IPS-NIHi7 (cell line): ENCODE measurements around the gene TRAPPC5.

ENCODE experiments used
- DNase-seq: peaks from one replicate; pipeline ENCODE4 v3.0.0; 2012; ENCODE audit warnings: mixed read lengths; ENCODE audit errors: extremely low spot score

The TRAPPC5 gene

GRCh38 chr19:7676376-7676775 lies 4.3 kb upstream of the TRAPPC5 start:
- no peak for DNase-seq

GRCh38 chr19:7676854-7677253 lies 3.8 kb upstream of the TRAPPC5 start, which contains the start of gene MCEMP1:
TSS of gene MCEMP1 (plus strand) at chr19:7677090. CDS start at chr19:7677121, 31 bp downstream.
- DNase-seq: no peak

- no peak for DNase-seq
These were observed 2.8 kb upstream of the TRAPPC5 start for GRCh38 chr19:7677669-7678311.

DNA sequence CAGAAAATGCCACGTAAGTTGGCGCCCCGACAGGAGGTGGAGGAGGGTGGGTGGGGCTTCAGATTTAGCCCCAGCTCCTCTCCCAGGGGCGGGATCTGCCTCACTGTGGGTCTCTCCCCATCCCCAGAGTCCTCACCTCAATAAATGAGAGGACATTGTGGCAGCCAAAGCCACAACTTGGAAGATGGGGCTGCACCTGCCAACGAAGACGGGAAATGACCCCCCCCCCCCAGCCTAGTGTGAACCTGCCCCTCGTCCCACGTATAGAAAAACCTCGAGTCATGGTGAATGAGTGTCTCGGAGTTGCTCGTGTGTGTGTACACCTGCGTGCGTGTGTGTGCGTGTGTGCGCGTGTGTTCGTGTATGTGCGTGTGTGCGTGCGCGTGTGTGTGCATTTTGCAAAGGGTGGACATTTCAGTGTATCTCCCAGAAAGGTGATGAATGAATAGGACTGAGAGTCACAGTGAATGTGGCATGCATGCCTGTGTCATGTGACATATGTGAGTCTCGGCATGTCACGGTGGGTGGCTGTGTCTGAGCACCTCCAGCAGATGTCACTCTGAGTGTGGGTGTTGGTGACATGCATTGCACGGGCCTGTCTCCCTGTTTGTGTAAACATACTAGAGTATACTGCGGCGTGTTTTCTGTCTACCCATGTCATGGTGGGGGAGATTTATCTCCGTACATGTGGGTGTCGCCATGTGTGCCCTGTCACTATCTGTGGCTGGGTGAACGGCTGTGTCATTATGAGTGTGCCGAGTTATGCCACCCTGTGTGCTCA lies 1.5 kb upstream of the TRAPPC5 start:
- DNase-seq: no peak

DNA sequence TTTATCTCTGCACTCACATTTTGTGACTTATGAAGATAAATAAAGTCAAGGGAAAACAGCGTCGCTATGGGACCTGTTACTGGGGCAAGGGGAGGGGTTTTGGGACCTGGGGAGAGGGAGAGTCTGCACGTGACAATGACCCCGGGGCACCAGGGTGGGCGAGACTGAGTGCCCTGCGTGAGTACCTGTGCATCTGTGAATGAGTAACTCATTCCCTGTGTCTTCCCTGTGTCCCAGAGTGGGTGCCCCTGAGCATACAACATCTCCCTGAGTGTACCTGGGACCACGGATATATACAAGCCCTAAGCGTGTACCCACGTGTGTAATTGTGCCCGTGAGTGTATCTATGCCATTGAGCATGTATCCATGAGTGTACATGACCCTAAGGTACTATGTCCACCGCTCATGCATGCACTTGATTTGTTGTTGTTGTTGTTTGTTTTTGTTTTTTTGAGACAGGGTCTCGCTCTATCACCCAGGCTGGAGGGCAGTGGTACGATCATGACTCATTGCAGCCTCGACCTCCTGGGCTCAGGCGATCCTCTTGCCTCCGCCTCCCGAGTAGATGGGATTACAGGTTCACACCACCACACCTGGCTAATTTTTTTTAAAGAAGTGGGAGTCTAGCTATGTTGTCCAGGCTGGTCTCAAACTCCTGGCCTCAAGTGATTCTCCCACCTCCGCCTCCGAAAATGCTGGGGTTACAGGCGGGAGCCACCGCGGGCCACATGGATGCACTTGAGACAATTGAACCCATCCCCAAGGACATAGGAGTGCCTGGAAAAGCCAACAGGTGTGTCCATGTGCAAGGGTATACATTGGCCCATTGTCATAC lies 645 bp upstream of the TRAPPC5 start:
- no peak for DNase-seq

GRCh38 chr19:7681340-7682174 lies 924 bp downstream of the TRAPPC5 start:
- peak; percentile 88 for DNase-seq

DNA sequence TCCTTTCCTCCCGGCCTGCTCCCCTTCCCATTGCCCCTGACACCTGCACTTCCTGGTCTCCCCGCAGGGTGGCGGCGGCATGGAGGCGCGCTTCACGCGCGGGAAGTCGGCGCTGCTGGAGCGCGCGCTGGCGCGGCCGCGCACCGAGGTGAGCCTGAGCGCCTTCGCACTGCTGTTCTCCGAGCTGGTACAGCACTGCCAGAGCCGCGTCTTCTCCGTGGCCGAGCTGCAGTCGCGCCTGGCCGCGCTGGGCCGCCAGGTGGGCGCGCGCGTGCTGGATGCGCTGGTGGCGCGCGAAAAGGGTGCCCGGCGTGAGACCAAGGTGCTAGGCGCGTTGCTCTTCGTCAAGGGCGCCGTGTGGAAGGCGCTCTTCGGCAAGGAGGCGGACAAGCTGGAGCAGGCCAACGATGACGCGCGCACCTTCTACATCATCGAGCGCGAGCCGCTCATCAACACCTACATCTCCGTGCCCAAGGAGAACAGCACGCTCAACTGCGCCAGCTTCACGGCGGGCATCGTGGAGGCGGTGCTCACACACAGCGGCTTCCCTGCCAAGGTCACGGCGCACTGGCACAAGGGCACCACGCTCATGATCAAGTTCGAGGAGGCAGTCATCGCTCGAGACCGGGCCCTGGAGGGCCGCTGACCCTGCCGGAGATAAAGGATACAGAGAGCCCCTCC lies 1.7 kb downstream of the TRAPPC5 start:
- DNase-seq: no peak

DNA sequence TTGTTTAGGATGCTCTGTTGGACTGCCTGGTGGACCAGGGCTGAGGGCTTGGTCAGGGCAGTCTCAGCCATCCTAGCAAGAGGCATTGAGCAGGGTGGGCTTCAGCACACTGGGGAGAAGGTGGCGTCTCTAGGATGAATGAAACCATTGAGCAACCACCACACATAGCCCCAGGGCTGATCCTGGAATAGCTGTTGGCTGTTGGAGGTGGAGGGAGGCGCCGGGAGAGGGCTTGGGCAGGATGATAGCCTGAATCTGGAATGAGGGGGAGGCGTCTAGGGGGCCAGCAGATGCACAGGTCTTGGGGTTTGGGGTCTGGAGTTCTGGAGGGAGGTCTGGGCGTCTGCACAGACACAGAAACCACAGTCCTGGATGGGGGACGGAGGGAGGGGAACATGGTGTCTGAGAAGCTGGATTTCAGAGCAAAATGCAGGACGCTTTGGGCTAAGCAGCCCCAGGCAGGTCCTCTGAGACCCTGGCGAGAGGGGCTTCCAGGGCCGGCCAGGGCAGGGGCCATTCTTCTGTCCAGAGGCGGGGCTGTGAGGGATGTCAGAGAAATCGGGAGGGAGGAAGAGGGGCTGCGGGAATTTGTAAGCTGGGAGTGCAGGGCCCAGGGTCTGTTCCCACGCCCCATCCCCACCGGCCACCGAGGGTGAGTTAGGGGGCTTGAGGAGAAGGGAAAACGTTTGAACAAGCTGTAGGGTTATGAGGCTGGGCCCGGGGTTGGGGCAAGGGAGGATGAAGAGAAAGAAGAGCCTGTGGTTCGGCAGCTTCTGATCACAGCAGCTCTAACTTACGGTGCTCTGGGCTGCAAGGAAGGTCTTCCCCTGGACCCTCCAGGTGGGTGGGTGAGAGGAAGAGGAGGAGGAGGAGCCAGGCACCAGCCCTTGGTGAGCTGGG lies 5.2 kb downstream of the TRAPPC5 start:
- DNase-seq: no peak

DNA sequence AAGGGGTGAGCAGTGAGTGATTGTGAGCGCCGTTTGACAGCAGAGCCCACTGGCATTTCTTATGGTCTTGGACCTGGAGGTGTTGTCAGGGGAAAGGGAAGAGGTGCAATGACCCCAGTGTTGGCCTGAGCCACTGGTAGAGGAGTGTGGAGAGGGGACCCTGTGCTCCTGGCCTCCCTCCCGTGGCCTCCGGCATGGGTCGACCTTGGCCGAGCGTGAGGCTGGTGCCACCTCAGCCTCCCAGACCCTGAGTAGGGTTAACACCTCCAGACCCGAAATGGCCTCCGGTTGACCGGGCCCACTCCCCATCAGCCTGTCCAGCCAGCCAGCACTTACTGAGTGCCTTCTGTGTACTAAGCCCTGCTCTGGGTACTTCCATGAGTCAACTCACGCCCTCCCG lies 6.5 kb downstream of the TRAPPC5 start:
- no peak for DNase-seq

DNA sequence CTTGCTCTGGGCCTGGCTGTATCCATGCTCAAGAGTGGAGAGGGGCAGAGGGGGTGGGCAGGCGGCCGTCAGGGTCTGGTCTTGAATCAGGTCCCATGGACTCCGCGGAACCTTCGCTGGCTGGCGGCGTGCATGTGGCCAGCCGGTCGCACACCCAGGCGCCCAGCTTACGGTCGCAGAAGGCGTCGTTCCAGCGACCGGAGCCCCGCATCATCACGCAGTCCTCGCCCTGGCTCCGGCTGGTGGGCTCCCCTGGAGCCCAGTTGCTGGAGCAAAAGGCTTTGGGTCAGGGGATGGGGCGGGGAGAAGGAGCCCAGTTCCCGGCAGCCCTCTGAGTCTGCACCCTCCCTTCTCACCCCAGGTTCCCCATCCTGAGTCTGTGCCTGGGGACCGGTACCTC lies 8.5 kb downstream of the TRAPPC5 start:
- DNase-seq: no peak

GRCh38 chr19:7690779-7691258 lies 10.2 kb downstream of the TRAPPC5 start:
- no peak for DNase-seq

- no peak for DNase-seq
These were observed 10.9 kb downstream of the TRAPPC5 start for GRCh38 chr19:7691497-7691896.

DNA sequence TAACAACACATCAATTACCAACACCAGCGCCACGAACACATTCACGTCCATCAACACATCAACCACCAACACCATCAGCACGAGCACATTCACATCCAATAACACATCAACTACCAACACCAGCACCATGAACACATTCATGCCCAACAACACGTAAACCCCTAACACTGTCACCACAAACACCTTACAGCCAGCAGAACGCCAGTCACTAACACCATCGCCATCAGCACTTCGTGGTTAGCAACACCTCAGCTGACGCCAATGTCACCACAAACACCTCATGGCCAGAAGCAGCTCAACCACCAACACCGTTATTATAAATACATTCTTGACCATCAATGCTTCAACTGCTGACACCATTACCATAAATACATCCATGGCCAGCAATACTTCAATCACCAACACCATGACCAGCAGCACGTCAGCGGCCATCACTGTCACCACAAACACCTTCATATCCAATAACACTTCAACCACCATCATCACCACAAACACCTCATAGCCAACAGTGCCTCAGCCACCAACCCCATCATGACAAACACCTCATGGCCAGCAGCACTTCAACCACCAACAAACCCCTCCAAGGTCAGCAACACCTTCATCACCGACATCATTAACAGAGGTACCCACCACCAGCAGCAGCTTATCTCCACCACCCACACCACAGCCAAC lies 11.9 kb downstream of the TRAPPC5 start:
- DNase-seq: no peak

DNA sequence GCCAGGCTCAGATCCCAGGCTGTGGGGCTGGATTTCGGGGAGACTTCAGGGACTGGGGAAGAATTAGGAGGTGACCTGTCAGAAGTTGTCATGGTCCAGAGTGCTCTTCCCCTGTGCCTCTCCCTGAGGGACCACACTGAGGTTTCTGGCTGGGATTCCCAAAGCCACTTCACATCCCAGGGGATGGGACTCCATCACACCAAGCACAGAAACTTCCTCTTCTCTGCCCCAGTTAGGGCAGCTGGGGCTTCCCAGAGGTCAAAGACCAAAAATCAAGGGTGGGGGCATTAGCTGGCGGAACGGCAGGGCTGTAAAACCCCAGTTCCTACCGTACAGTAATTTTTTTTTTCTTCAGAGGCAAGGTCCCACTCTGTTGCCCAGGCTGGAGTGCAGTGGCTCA lies 13.9 kb downstream of the TRAPPC5 start:
- no peak for DNase-seq

- no peak for DNase-seq
These were observed 17.2 kb downstream of the TRAPPC5 start for GRCh38 chr19:7697721-7698287.

DNA sequence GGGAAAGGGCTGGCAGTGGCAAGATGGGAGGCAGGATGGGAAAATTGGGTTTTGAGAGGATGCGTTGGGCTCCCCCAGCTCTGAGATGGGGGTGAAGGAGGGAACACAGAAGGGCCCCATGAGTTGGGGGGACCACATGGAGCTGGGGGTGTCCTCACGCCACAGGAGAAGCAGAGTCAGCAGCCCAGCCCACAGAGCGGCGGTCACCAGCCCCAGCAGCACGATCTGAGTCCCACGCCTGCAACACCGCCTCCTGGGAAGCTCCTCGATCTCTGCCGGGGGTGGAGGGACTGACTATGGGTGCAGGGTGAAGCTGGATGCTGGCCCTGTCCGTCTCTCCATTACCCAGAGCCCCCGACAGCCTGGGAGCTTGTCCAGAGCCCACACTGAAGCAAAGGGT lies 17.9 kb downstream of the TRAPPC5 start:
- DNase-seq: no peak

- DNase-seq: no peak
These were observed 18.4 kb downstream of the TRAPPC5 start for GRCh38 chr19:7699003-7699402.

GRCh38 chr19:7699417-7700401 lies 19.1 kb downstream of the TRAPPC5 start:
- no peak for DNase-seq
